Activated T-cell treated with anti-CD3 and anti-CD28 coated beads for 48 hours (primary cell): ENCODE results near the gene LRRIQ1.

Experiments
- DNase-seq: peaks from one replicate; pipeline ENCODE4 v3.0.0-alpha.2; 2020; ENCODE audit warnings: low read depth

Gene LRRIQ1

DNA sequence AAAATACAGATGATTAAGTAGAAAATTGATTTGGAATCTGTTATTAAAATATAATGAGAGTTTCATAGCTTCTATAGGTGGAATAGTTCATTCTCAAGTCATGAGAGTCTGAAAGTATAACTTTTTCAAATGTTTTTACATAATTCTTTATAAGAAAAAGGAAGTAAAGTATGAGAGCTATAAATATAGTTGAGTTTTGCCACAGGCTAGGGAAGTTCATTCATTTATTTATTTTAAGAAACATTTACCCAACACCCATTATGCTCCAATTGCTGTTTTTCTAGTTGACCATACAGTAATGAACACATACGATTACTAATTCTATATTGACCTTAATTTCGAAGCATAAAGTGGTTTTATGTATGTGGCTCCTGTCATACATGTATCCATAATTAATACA lies 24.8 kb downstream of the LRRIQ1 start:
- DNase-seq: no peak

DNA sequence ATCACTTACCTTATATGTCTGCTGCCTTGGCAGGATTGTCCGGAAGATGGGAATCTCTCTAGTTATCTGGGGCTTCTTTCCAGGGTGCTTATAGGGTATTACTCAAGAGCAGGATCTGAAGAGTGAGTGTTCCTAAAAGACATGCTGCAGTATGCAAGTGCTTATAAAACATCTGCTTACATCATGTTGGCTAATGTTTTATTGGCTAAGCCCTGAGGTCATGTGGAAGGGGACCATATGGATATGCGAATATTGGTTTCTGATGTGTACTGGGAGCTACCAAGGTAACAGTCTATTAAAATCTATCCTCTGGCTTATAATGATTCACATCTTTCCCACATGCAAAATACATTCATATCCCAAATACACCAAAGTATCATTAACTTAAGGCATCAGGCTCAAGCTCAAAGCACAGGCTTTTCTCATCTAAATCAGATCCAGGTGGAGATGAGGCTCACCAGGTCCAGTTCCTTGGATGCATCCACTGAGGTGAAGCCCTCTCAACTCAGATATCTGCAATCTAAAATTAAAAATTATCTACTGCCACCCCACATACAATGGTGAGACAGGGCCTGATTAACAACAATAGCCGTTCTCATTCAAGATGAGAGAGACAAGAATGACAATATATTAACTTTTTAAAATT lies 29.8 kb downstream of the LRRIQ1 start:
- DNase-seq: no peak

DNA sequence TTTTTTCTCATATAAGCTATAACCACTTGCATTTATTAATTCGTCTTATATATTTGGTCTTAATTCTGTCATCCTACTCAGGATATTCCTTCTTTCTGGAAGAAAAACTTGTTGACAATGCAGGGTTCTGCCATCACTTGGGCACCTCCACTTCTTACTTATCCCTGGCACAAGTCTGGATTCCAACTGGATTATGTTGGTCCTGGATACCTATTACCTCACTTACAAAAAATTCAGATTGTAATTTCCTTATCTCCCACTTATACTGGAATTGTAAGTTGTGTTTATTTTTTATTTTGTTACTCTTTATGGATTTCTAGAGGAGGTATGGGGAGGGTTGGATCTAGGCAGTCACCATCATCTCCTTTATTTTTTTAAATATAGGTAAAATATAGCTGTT lies 36.7 kb downstream of the LRRIQ1 start:
- DNase-seq: no peak

DNA sequence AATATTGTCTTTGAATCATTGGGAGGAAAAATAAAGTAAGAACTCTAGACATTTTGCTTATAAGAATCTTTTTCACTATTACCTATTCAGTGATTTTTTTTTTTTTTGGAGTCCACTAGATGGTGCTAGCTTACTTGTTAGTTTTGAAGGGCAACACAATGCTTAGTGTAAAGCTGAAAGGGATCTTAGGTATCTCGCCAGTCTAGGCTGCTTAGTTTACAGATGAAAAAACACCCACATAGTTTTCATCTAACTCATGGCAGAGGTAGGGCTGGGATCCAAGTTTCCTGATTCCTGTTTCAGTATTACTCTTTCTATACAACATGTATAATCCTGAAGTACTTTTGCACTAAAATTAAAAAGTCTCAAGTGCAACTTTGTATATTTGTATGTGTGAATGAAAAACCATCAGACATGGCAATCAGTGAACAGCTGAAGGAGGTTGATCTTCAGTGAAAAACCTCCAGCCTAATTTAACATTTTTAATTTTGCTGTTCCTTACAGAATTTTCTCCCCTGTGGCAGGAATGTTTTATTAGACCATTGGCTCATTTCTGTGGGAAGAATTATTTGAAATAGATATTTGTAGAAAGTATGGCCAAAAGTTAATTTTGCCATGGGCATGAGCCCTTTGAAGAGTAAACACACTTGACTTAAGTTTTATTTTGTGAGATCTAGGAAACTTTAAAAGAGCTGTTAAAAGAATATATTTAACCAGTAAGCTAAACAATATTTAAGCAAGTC lies 40.7 kb downstream of the LRRIQ1 start:
- DNase-seq: no peak

- no peak for DNase-seq
Observed at GRCh38 chr12:85085066-85085465, 48.9 kb downstream of the LRRIQ1 start.

DNA sequence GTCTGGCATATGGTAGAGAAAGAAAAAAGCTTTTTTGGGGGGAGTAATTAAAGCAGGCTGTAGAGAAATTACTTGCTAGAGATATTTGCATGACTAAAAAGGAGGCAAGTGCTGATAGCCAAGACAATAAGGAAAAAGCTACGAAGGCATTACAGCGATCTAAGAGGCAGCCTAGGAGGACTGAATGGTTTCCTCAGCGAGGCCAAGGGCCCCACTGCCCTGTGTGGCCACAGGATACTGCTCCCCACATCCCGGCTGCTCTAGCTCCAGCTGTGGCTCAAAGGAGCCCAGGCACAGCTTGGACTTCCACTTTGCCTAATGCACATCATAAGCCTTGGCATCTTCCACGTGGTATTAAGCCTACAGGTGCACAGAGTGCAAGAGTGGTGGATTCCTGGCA lies 53.6 kb downstream of the LRRIQ1 start:
- DNase-seq: no peak

DNA sequence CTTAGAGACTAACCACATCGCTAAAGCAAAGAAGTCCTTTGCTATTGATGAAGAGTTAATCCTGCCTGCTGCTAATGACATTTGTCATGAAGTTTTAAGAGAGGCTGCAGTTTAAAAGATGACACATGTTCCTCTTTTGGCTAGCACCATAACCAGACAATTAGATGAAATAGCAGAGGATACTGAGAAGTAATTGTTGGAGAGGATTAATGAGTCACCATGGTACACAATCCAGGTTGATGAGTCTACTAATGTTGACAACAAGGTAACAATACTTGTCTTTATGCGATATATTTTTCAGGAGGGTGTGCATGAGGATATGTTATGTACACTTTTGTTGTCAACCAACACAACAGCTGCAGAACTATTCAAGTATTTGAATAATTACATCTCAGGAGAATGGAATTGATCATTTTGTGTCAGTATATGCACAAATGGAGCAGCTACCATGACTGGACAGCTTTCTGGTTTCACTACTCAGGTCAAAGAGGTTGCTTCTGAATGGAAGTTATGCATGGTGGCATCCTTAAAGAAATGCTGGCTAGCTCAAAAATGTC lies 56.7 kb downstream of the LRRIQ1 start:
- DNase-seq: no peak

GRCh38 chr12:85095501-85095900 lies 59.4 kb downstream of the LRRIQ1 start:
- no peak for DNase-seq

DNA sequence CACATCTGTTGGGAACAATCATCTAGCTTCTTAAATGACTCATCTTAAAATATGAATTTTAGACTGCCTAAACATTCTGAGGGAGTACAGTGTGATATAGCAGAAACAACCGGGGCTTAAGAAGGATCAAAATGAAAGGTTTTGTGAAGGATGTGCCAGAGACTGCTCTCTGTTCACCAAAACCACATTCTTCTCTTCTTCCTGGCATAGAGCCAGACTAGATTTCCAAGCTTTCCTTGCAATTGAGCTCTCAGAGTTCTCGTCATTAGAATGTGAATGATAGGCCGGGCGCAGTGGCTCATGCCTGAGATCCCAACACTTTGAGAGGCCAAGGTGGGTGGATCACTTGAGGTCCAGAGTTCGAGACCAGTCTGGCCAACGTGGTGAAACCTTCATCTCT lies 94.5 kb downstream of the LRRIQ1 start:
- DNase-seq: no peak

GRCh38 chr12:85138833-85139232 lies 102.7 kb downstream of the LRRIQ1 start:
- DNase-seq: no peak

GRCh38 chr12:85147331-85147730 lies 111.2 kb downstream of the LRRIQ1 start:
- DNase-seq: no peak

DNA sequence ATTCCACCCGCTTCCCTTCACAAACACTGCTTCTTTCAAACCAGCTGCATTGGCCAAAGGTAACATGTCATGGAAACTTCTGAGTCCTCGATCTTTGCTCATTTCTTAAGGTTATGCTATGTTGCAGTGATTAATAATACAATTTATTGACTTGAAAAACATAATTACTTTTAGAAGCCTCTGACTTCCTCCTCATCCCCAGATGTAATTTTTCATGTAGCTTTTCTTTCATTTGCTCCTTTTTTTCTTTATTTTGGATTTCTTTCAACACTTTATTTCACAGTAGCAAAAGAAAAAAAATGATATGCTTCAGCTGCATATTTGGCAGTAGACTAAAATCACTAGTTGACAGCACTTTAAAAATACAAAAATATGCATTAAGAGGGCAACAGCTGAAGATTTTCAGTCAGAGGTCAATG lies 116.2 kb downstream of the LRRIQ1 start:
- no peak for DNase-seq

DNA sequence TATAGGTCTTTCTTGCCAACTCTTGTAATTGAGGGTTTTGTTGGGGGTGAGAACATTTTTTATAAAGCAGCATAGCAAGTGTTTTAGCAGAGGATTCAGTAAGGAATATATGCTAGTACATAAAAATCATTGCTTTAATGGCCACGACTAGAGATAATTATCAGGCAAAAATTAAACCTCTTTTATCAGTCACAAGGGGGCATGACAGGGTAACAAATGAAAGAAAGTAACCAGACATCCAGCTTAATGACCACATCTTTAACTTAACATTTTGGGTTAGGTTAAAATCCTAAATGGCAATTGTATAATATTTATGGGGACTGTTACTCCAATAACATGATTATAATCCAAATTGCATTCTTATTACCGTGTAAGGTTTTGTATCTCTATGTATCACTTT lies 119.6 kb downstream of the LRRIQ1 start:
- no peak for DNase-seq

DNA sequence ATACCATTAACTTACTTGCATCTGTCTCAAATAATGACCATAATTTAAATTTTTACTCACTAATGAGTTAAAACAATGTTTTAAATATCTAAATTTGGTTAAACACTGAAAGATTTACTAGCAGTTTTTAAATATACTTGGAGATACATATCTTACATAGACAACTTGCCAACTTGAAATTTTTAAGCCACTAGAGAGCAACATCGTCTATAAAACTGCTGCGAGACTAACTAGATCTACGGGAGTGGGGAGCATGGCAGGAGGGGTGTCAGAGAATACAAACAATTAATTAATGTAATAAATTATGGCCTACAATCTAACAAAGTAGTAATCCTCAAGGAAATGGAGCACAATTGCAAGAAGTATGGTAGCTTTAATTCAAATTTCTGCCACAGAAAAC lies 120.4 kb downstream of the LRRIQ1 start:
- no peak for DNase-seq

DNA sequence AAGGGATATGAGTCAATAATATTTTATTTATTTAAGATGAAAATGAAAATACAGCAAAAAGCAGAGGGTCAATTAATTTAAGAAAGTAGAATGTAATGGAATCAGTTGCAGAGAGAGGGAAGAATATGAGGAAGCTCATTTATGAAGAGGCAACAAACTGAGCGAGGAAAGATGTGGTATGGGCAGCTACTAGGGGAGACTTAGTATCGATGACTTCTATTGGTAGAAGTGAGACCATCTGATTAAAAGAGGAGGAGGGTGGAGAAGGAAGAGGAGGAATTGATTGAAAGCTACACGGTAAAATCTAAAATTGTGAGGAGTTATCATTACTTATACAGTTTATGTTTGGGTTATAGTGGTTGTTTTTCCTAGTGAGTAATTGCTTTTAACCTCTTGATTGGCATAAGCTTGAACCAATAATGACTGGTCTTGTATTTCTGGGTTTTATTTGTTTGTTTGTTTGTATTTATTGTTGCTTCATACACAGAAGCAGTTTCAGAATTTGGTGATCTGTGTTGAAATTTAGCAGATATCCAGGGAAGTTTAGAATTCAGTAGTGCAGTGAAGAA lies 121.0 kb downstream of the LRRIQ1 start:
- DNase-seq: no peak

GRCh38 chr12:85163752-85164321 lies 127.7 kb downstream of the LRRIQ1 start:
- no peak for DNase-seq

GRCh38 chr12:85179680-85180270 lies 143.6 kb downstream of the LRRIQ1 start:
- DNase-seq: no peak

GRCh38 chr12:85182699-85183098 lies 146.5 kb downstream of the LRRIQ1 start:
- no peak for DNase-seq

- DNase-seq: no peak
Observed at GRCh38 chr12:85183855-85184254, 147.7 kb downstream of the LRRIQ1 start.

GRCh38 chr12:85186236-85186635 lies 150.1 kb downstream of the LRRIQ1 start:
- DNase-seq: no peak

- DNase-seq: no peak
Observed at GRCh38 chr12:85188619-85189018, 152.5 kb downstream of the LRRIQ1 start.

GRCh38 chr12:85190728-85191127 lies 154.6 kb downstream of the LRRIQ1 start:
- no peak for DNase-seq
